Duodenal mucosa (tissue), 2 donors: ENCODE results near the gene SHH.

Experiments used
- H3K27ac ChIP-seq: one replicate; pipeline ENCODE4 v1.7.0; 2013; ENCODE audit warnings: low read depth, low read length
- H3K27me3 ChIP-seq, 2 donors: one replicate each; pipeline ENCODE4 v1.7.0; 2013; ENCODE audit warnings: low read length in 2 of 2, control low read depth in 1 of 2; ENCODE audit not compliant: insufficient read depth in 2 of 2, control insufficient read depth in 1 of 2
- H3K36me3 ChIP-seq, 2 donors: one replicate each; pipeline ENCODE4 v1.7.0; 2013; ENCODE audit warnings: low read length in 2 of 2, control low read depth in 1 of 2; ENCODE audit not compliant: insufficient read depth in 2 of 2, control insufficient read depth in 1 of 2
- H3K4me1 ChIP-seq, 2 donors: one replicate each; pipeline ENCODE4 v1.7.0; 2013; ENCODE audit warnings: low read length in 2 of 2, control low read depth in 1 of 2; ENCODE audit not compliant: insufficient read depth in 2 of 2, control insufficient read depth in 1 of 2
- H3K4me3 ChIP-seq, 2 donors: one replicate each; pipeline ENCODE4 v1.7.0; 2013; ENCODE audit warnings: low read length in 2 of 2, low read depth in 1 of 2
- H3K9ac ChIP-seq, 2 donors: one replicate each; pipeline ENCODE4 v1.7.0; 2013; ENCODE audit warnings: low read length in 2 of 2, low read depth in 1 of 2
- H3K9me3 ChIP-seq, 2 donors: one replicate each; pipeline ENCODE4 v1.7.0; 2013; ENCODE audit warnings: low read length in 2 of 2, control low read depth in 1 of 2; ENCODE audit not compliant: control insufficient read depth in 1 of 2

Gene SHH

GRCh38 chr7:155800301-155800700 lies 12.0 kb downstream of the SHH start:
- H3K27ac ChIP-seq, result no peak overlapping the region
- no peak overlapping the region for H3K4me3 ChIP-seq
- no peaks in the 10 kb centered on the region for H3K9me3 ChIP-seq
- no peaks in the 10 kb centered on the region for H3K36me3 ChIP-seq
- peaks cover 0 to 15% of the 10 kb centered on the region in 2 donors for H3K27me3 ChIP-seq
- peaks cover 2 to 4% of the 10 kb centered on the region in 2 donors for H3K4me1 ChIP-seq
- H3K9ac ChIP-seq, result no peak overlapping the region

GRCh38 chr7:155799514-155799913 lies 12.7 kb downstream of the SHH start:
- no peak overlapping the region for H3K9ac ChIP-seq
- H3K9me3 ChIP-seq, result no peaks in the 10 kb centered on the region
- H3K36me3 ChIP-seq, result no peaks in the 10 kb centered on the region
- H3K4me3 ChIP-seq, result no peak overlapping the region
- peaks cover 0 to 4% of the 10 kb centered on the region in 2 donors for H3K4me1 ChIP-seq
- H3K27ac ChIP-seq, result no peak overlapping the region
- H3K27me3 ChIP-seq, result peaks cover 0 to 15% of the 10 kb centered on the region in 2 donors

GRCh38 chr7:155798673-155799439 lies 13.4 kb downstream of the SHH start:
- Histone ChIP-seq H3K27me3 (peaks cover 0 to 15% of the 10 kb centered on the region in 2 donors), H3K4me1 (peaks cover 0 to 4% of the 10 kb centered on the region in 2 donors), H3K9me3 (no peaks in the 10 kb centered on the region), H3K27ac (no peak overlapping the region), H3K9ac (no peak overlapping the region), H3K36me3 (no peaks in the 10 kb centered on the region), H3K4me3 (no peak overlapping the region)

GRCh38 chr7:155797262-155798250 lies 14.7 kb downstream of the SHH start:
- Histone ChIP-seq H3K27me3 (peaks cover 0 to 15% of the 10 kb centered on the region in 2 donors), H3K36me3 (no peaks in the 10 kb centered on the region), H3K27ac (no peak overlapping the region), H3K4me3 (no peak overlapping the region), H3K9me3 (no peaks in the 10 kb centered on the region), H3K9ac (no peak overlapping the region), H3K4me1 (peaks cover 0 to 4% of the 10 kb centered on the region in 2 donors)

- Histone ChIP-seq H3K36me3 (no peaks in the 10 kb centered on the region), H3K9ac (no peak overlapping the region), H3K4me3 (no peak overlapping the region), H3K27me3 (peaks cover 0 to 15% of the 10 kb centered on the region in 2 donors), H3K9me3 (no peaks in the 10 kb centered on the region), H3K27ac (no peak overlapping the region), H3K4me1 (peaks cover 0 to 4% of the 10 kb centered on the region in 2 donors)
Measured at GRCh38 chr7:155796381-155797261, 15.6 kb downstream of the SHH start.

- Histone ChIP-seq H3K9me3 (no peaks in the 10 kb centered on the region), H3K27me3 (peaks cover 0 to 15% of the 10 kb centered on the region in 2 donors), H3K36me3 (no peaks in the 10 kb centered on the region), H3K27ac (no peak overlapping the region), H3K9ac (no peak overlapping the region), H3K4me3 (no peak overlapping the region), H3K4me1 (peaks cover 0 to 4% of the 10 kb centered on the region in 2 donors)
Measured at GRCh38 chr7:155795951-155796350, 16.3 kb downstream of the SHH start.

- H3K27me3 ChIP-seq, result peaks cover 0 to 12% of the 10 kb centered on the region in 2 donors
- H3K27ac ChIP-seq, result no peak overlapping the region
- H3K36me3 ChIP-seq, result no peaks in the 10 kb centered on the region
- H3K9ac ChIP-seq, result no peak overlapping the region
- H3K4me1 ChIP-seq, result peaks cover 0 to 4% of the 10 kb centered on the region in 2 donors
- no peak overlapping the region for H3K4me3 ChIP-seq
- H3K9me3 ChIP-seq, result no peaks in the 10 kb centered on the region
Measured at GRCh38 chr7:155795401-155795800, 16.9 kb downstream of the SHH start.

- H3K9me3 ChIP-seq, result no peaks in the 10 kb centered on the region
- H3K9ac ChIP-seq, result no peak overlapping the region
- peaks cover 0 to 4% of the 10 kb centered on the region in 2 donors for H3K4me1 ChIP-seq
- H3K4me3 ChIP-seq, result no peak overlapping the region
- H3K36me3 ChIP-seq, result no peaks in the 10 kb centered on the region
- H3K27ac ChIP-seq, result no peak overlapping the region
- peaks cover 0 to 3% of the 10 kb centered on the region in 2 donors for H3K27me3 ChIP-seq
Measured at GRCh38 chr7:155794196-155794595, 18.1 kb downstream of the SHH start.

GRCh38 chr7:155793720-155794119 lies 18.5 kb downstream of the SHH start:
- Histone ChIP-seq H3K9ac (no peak overlapping the region), H3K9me3 (no peaks in the 10 kb centered on the region), H3K4me1 (peaks cover 0 to 4% of the 10 kb centered on the region in 2 donors), H3K36me3 (no peaks in the 10 kb centered on the region), H3K4me3 (no peak overlapping the region), H3K27me3 (peaks cover 0 to 3% of the 10 kb centered on the region in 2 donors), H3K27ac (no peak overlapping the region)
